Skeletal muscle satellite cell (primary cell): Measurements from ENCODE around the gene LYSMD3.
A peak's percentile ranks its signal among the peaks of the same experiment; 100 is the strongest.

Experiments used
- H3K27me3 ChIP-seq: 2 replicates; pipeline ENCODE4 v1.7.0; 2013; ENCODE audit warnings: low read length; ENCODE audit not compliant: control insufficient read depth, insufficient read depth
- H3K36me3 ChIP-seq: 2 replicates; pipeline ENCODE4 v1.7.0; 2013; ENCODE audit warnings: mild to moderate bottlenecking, control low read depth, low read length; ENCODE audit not compliant: insufficient read depth
- H3K4me1 ChIP-seq: 2 replicates; pipeline ENCODE4 v1.7.0; 2013; ENCODE audit warnings: low read length; ENCODE audit not compliant: control insufficient read depth, insufficient read depth
- H3K4me2 ChIP-seq: 2 replicates; pipeline ENCODE4 v1.7.0; 2013; ENCODE audit warnings: mild to moderate bottlenecking, low read length
- H3K4me3 ChIP-seq: 2 replicates; pipeline ENCODE4 v1.7.0; 2013; ENCODE audit warnings: low read length
- H3K9ac ChIP-seq: 2 replicates; pipeline ENCODE4 v1.7.0; 2013; ENCODE audit warnings: mild to moderate bottlenecking, low read depth, low read length, moderate library complexity
- H3K9me3 ChIP-seq: replicated peaks from 2 replicates; pipeline ENCODE4 v1.7.0; 2013; ENCODE audit warnings: mild to moderate bottlenecking, control low read depth, low read length

The LYSMD3 gene

GRCh38 chr5:90547072-90547536 is 17.7 kb upstream of the LYSMD3 start:
- H3K4me2 ChIP-seq = no peak overlapping the region
- H3K27me3 ChIP-seq = peaks cover 43% of the 10 kb centered on the region
- H3K9ac ChIP-seq = no peak overlapping the region
- no peaks in the 10 kb centered on the region for H3K9me3 ChIP-seq
- no peak overlapping the region for H3K4me3 ChIP-seq
- H3K36me3 ChIP-seq = no peaks in the 10 kb centered on the region
- H3K4me1 ChIP-seq = no peaks in the 10 kb centered on the region

GRCh38 chr5:90546216-90546837 is 16.9 kb upstream of the LYSMD3 start:
- no peaks in the 10 kb centered on the region for H3K9me3 ChIP-seq
- no peak overlapping the region for H3K4me3 ChIP-seq
- no peaks in the 10 kb centered on the region for H3K4me1 ChIP-seq
- H3K36me3 ChIP-seq = no peaks in the 10 kb centered on the region
- H3K27me3 ChIP-seq = peaks cover 39% of the 10 kb centered on the region
- no peak overlapping the region for H3K4me2 ChIP-seq
- no peak overlapping the region for H3K9ac ChIP-seq

GRCh38 chr5:90545511-90545910 is 16.1 kb upstream of the LYSMD3 start:
- no peak overlapping the region for H3K4me3 ChIP-seq
- no peak overlapping the region for H3K4me2 ChIP-seq
- no peak overlapping the region for H3K9ac ChIP-seq
- peaks cover 44% of the 10 kb centered on the region for H3K27me3 ChIP-seq
- H3K9me3 ChIP-seq = no peaks in the 10 kb centered on the region
- H3K4me1 ChIP-seq = no peaks in the 10 kb centered on the region
- H3K36me3 ChIP-seq = no peaks in the 10 kb centered on the region

- Histone ChIP-seq H3K36me3 (no peaks in the 10 kb centered on the region), H3K4me3 (no peak overlapping the region), H3K27me3 (peaks cover 49% of the 10 kb centered on the region), H3K9me3 (no peaks in the 10 kb centered on the region), H3K4me2 (no peak overlapping the region), H3K4me1 (no peaks in the 10 kb centered on the region), H3K9ac (no peak overlapping the region)
Observed at GRCh38 chr5:90542827-90543519, 13.6 kb upstream of the LYSMD3 start.

GRCh38 chr5:90534922-90535321 is 5.5 kb upstream of the LYSMD3 start:
- H3K4me3 ChIP-seq = no peak overlapping the region
- no peak overlapping the region for H3K4me2 ChIP-seq
- no peak overlapping the region for H3K9ac ChIP-seq
- H3K36me3 ChIP-seq = no peaks in the 10 kb centered on the region
- peaks cover 46% of the 10 kb centered on the region for H3K27me3 ChIP-seq
- H3K9me3 ChIP-seq = no peaks in the 10 kb centered on the region
- peaks cover 5% of the 10 kb centered on the region for H3K4me1 ChIP-seq

GRCh38 chr5:90533794-90534193 is 4.4 kb upstream of the LYSMD3 start:
- Histone ChIP-seq H3K27me3 (peaks cover 42% of the 10 kb centered on the region), H3K9ac (no peak overlapping the region), H3K4me2 (no peak overlapping the region), H3K4me3 (no peak overlapping the region), H3K36me3 (no peaks in the 10 kb centered on the region), H3K4me1 (peaks cover 5% of the 10 kb centered on the region), H3K9me3 (no peaks in the 10 kb centered on the region)

GRCh38 chr5:90530736-90531487 is 1.5 kb upstream of the LYSMD3 start:
- Histone ChIP-seq H3K9ac (no peak overlapping the region), H3K4me3 (no peak overlapping the region), H3K9me3 (no peaks in the 10 kb centered on the region), H3K4me2 (peak overlapping the region; percentile 84), H3K4me1 (peaks cover 25% of the 10 kb centered on the region), H3K36me3 (no peaks in the 10 kb centered on the region), H3K27me3 (peaks cover 33% of the 10 kb centered on the region)

- Histone ChIP-seq H3K9ac (peak overlapping the region; percentile 91), H3K27me3 (peaks cover 27% of the 10 kb centered on the region), H3K36me3 (peaks cover under 1% of the 10 kb centered on the region), H3K4me2 (peak overlapping the region; percentile 84), H3K4me1 (peaks cover 25% of the 10 kb centered on the region), H3K4me3 (peak overlapping the region; percentile 89), H3K9me3 (no peaks in the 10 kb centered on the region)
Observed at GRCh38 chr5:90529939-90530677, 724 bp upstream of the LYSMD3 start.

- Histone ChIP-seq H3K27me3 (peaks cover 21% of the 10 kb centered on the region), H3K4me3 (peak overlapping the region; percentile 89), H3K4me1 (peaks cover 25% of the 10 kb centered on the region), H3K4me2 (peak overlapping the region; percentile 95), H3K36me3 (peaks cover 15% of the 10 kb centered on the region), H3K9me3 (no peaks in the 10 kb centered on the region), H3K9ac (peak overlapping the region; percentile 91)
Observed at GRCh38 chr5:90528601-90529193, 687 bp downstream of the LYSMD3 start.

- Histone ChIP-seq H3K4me2 (no peak overlapping the region), H3K9me3 (no peaks in the 10 kb centered on the region), H3K4me3 (no peak overlapping the region), H3K4me1 (peaks cover 6% of the 10 kb centered on the region), H3K36me3 (peaks cover 63% of the 10 kb centered on the region), H3K27me3 (no peaks in the 10 kb centered on the region), H3K9ac (no peak overlapping the region)
Observed at GRCh38 chr5:90519081-90519480, 10.3 kb downstream of the LYSMD3 start.

GRCh38 chr5:90518661-90519060 is 10.7 kb downstream of the LYSMD3 start:
- no peak overlapping the region for H3K9ac ChIP-seq
- no peak overlapping the region for H3K4me3 ChIP-seq
- H3K4me1 ChIP-seq = peaks cover 6% of the 10 kb centered on the region
- peaks cover 59% of the 10 kb centered on the region for H3K36me3 ChIP-seq
- no peaks in the 10 kb centered on the region for H3K9me3 ChIP-seq
- no peak overlapping the region for H3K4me2 ChIP-seq
- no peaks in the 10 kb centered on the region for H3K27me3 ChIP-seq
